ENCODE measurements around the gene ADCY3. TPM values are rescaled to one million over a fixed set of nuclear protein-coding genes. Genes with fewer than 3 reads are reported as not detected.

ADCY3 gene
- total RNA-seq, 1 experiment from 2014 or later, result 39.5 TPM

DNA sequence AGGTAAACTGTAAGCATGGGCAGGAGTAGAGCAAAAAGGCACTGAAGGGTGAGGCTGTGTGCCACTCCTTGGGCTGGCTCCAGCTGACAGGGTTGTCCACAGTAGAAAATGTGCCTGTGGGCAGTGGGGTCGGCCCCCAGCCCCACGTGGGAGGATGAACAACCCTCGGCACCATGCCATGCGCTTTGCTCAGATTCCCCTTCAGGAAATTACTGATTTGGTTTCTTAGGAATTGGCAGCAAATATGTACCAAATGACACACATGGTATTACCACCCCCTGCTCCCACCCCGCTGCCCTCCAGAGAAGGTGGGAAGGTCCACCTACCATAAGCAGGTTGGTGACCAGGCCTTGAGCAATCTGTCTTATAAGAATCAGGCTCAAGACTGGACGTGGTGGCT, 13.6 kb downstream of the ADCY3 start:
- Histone ChIP-seq H3K14ac (ENCODE audit: insufficient read depth, low read length) (no peak overlapping the region), H3K27ac (ENCODE audit: insufficient read length, low read depth, low read length) (no peak overlapping the region), H3K18ac (ENCODE audit: insufficient read length, low read depth, low read length) (no peak overlapping the region), H2AFZ (ENCODE audit: low read length) (no peak overlapping the region), H4K20me1 (ENCODE audit: control insufficient read depth, insufficient read depth, insufficient read length) (no peaks in the 10 kb centered on the region), H2BK12ac (ENCODE audit: insufficient read length, low read depth, low read length) (no peak overlapping the region), H3K23me2 (ENCODE audit: insufficient read length, low read depth, low read length, poor library complexity, severe bottlenecking) (no peaks in the 10 kb centered on the region), H3K79me2 (ENCODE audit: insufficient read depth, low read length) (no peaks in the 10 kb centered on the region), H3T11ph (ENCODE audit: low read length) (no peak overlapping the region), H3K79me1 (ENCODE audit: insufficient read depth, low read depth, low read length, poor library complexity, severe bottlenecking) (no peaks in the 10 kb centered on the region), H2BK20ac (ENCODE audit: low read depth, low read length, poor library complexity, severe bottlenecking) (no peak overlapping the region), H4K91ac (ENCODE audit: insufficient read length, low read depth, low read length) (no peak overlapping the region), H2AK5ac (ENCODE audit: insufficient read length, low read length) (no peak overlapping the region), H2BK5ac (ENCODE audit: insufficient read length, low read length) (no peak overlapping the region), H3K27me3 (ENCODE audit: insufficient read depth, low read length) (no peaks in the 10 kb centered on the region), H3K23ac (ENCODE audit: insufficient read length, low read depth, low read length) (no peak overlapping the region), H3K4ac (ENCODE audit: low read depth, low read length) (no peak overlapping the region), H3K9me3 (ENCODE audit: control insufficient read depth, low read depth, low read length) (no peaks in the 10 kb centered on the region), H3K4me1 (ENCODE audit: insufficient read depth, low read length) (no peaks in the 10 kb centered on the region; the same call in 1 of the 2 replicates), H2BK15ac (ENCODE audit: low read depth, low read length) (no peak overlapping the region), H2BK120ac (ENCODE audit: low read depth, low read length, poor library complexity, severe bottlenecking) (no peak overlapping the region), H3K9ac (ENCODE audit: extremely low read depth, insufficient read length, low read length) (no peak overlapping the region), H4K8ac (replicated peaks; ENCODE audit: insufficient read length, low read depth, low read length) (no peak overlapping the region), H3K56ac (ENCODE audit: insufficient read length, low read depth, low read length) (no peak overlapping the region), H3K4me2 (ENCODE audit: insufficient read depth, insufficient read length, low read length) (no peak overlapping the region), H4K5ac (ENCODE audit: insufficient read length, low read depth, low read length) (no peak overlapping the region)
- H3K4me3 Mint-ChIP-seq, result no peak overlapping the region
- peaks cover 24 to 36% (median 34%) of the 10 kb centered on the region in 3 experiments for H3K36me3 Mint-ChIP-seq (ENCODE audit: insufficient read depth in 1 of 3, low read depth in 3 of 3)
- H3K4me1 Mint-ChIP-seq, result peaks cover 11% of the 10 kb centered on the region in 2 experiments
- peaks cover 0 to 7% of the 10 kb centered on the region in 2 experiments; a peak in 3 of 5 replicates for H3K9me3 Mint-ChIP-seq
- H3K27ac Mint-ChIP-seq, result no peak overlapping the region
- TF ChIP-seq, protein P1, sequence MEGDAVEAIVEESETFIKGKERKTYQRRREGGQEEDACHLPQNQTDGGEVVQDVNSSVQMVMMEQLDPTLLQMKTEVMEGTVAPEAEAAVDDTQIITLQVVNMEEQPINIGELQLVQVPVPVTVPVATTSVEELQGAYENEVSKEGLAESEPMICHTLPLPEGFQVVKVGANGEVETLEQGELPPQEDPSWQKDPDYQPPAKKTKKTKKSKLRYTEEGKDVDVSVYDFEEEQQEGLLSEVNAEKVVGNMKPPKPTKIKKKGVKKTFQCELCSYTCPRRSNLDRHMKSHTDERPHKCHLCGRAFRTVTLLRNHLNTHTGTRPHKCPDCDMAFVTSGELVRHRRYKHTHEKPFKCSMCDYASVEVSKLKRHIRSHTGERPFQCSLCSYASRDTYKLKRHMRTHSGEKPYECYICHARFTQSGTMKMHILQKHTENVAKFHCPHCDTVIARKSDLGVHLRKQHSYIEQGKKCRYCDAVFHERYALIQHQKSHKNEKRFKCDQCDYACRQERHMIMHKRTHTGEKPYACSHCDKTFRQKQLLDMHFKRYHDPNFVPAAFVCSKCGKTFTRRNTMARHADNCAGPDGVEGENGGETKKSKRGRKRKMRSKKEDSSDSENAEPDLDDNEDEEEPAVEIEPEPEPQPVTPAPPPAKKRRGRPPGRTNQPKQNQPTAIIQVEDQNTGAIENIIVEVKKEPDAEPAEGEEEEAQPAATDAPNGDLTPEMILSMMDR (conservative IDR thresholded peaks at IDR 0.05), result no peak
- no peaks in the 10 kb centered on the region; the same call in 1 of the 2 replicates for H3K27me3 Mint-ChIP-seq (ENCODE audit: low read depth)
- no CpG with 5 or more reads among the region's 6 CpGs for WGBS (ENCODE audit: extremely low coverage, insufficient read length, low lambda C conversion rate)
- no peak for DNase-seq

All from H9 (cell line).